ENCODE results near the gene CPPED1. TPM values are rescaled to one million over a fixed set of nuclear protein-coding genes. Genes with fewer than 3 reads are reported as not detected.
"Not testable (repeated sequence)": the region's sequence is repeated elsewhere in the genome, so short reads cannot be mapped to it uniquely, and the experiment has no call there.

Gene CPPED1
- total and polyA plus RNA-seq, 4 donors: 10.4 to 29.1 (median 23.0) TPM

GRCh38 chr16:12800817-12801216 is 2.9 kb downstream of the CPPED1 start:
- Histone ChIP-seq H3K27ac (ENCODE audit: low read depth in 1 of 2, low read length in 2 of 2) (peak overlapping the region in 1 of 2 donors; percentile 16), H3K9ac (ENCODE audit: low read depth in 1 of 2, low read length in 2 of 2) (no peak overlapping the region), H3K9me3 (ENCODE audit: control insufficient read depth in 4 of 4, low read length in 3 of 4) (no peaks in the 10 kb centered on the region), H3K4me1 (ENCODE audit: control insufficient read depth in 4 of 4, insufficient read depth in 4 of 4, low read length in 3 of 4) (peaks cover 2 to 38% (median 20%) of the 10 kb centered on the region in 4 donors), H3K36me3 (ENCODE audit: control insufficient read depth in 4 of 4, insufficient read depth in 3 of 4, low read depth in 1 of 4, low read length in 3 of 4) (peaks cover 0 to 3% (median 0%) of the 10 kb centered on the region in 4 donors), H3K27me3 (ENCODE audit: control insufficient read depth in 4 of 4, insufficient read depth in 4 of 4, low read length in 3 of 4) (no peaks in the 10 kb centered on the region), H3K4me3 (ENCODE audit: low read depth in 1 of 3, low read length in 3 of 3) (no peak overlapping the region)
- DNase-seq (ENCODE audit: low spot score): no peak
- WGBS: 86% methylated on average over 6 of the region's 6 CpGs
- TF ChIP-seq RAD21 (IDR thresholded peaks at IDR 0.05) (no peak), REST (IDR thresholded peaks at IDR 0.05) (no peak), FOXA1 (IDR thresholded peaks at IDR 0.05) (no peak)

- not testable (repeated sequence) for H3K27me3 ChIP-seq (ENCODE audit: control insufficient read depth in 4 of 4, insufficient read depth in 4 of 4, low read length in 3 of 4); H3K4me3 ChIP-seq (ENCODE audit: low read depth in 1 of 3, low read length in 3 of 3); DNase-seq (ENCODE audit: low spot score); H3K36me3 ChIP-seq (ENCODE audit: control insufficient read depth in 4 of 4, insufficient read depth in 3 of 4, low read depth in 1 of 4, low read length in 3 of 4); H3K27ac ChIP-seq (ENCODE audit: low read depth in 1 of 2, low read length in 2 of 2); H3K9ac ChIP-seq (ENCODE audit: low read depth in 1 of 2, low read length in 2 of 2); H3K9me3 ChIP-seq (ENCODE audit: control insufficient read depth in 4 of 4, low read length in 3 of 4)
- peaks cover 2 to 38% (median 21%) of the 10 kb centered on the region in 4 donors for H3K4me1 ChIP-seq (ENCODE audit: control insufficient read depth in 4 of 4, insufficient read depth in 4 of 4, low read length in 3 of 4)
- 84% methylated on average over 8 of the region's 8 CpGs for WGBS
These were observed 3.7 kb downstream of the CPPED1 start for GRCh38 chr16:12799996-12800395.

GRCh38 chr16:12798846-12799245 is 4.8 kb downstream of the CPPED1 start:
- peaks cover 5 to 39% (median 29%) of the 10 kb centered on the region in 4 donors for H3K4me1 ChIP-seq (ENCODE audit: control insufficient read depth in 4 of 4, insufficient read depth in 4 of 4, low read length in 3 of 4)
- no peak overlapping the region for H3K27ac ChIP-seq (ENCODE audit: low read depth in 1 of 2, low read length in 2 of 2)
- TF ChIP-seq SP1 (IDR thresholded peaks at IDR 0.05) (no peak), RAD21 (IDR thresholded peaks at IDR 0.05) (peak in 1 of 2 donors; percentile 3), HNF4G (IDR thresholded peaks at IDR 0.05) (no peak), FOXA2 (IDR thresholded peaks at IDR 0.05) (no peak), ATF3 (IDR thresholded peaks at IDR 0.05) (no peak), FOXA1 (IDR thresholded peaks at IDR 0.05) (no peak), HNF4A (conservative IDR thresholded peaks at IDR 0.05) (no peak)
- H3K9ac ChIP-seq (ENCODE audit: low read depth in 1 of 2, low read length in 2 of 2): no peak overlapping the region
- peaks cover 0 to 3% (median 0%) of the 10 kb centered on the region in 4 donors for H3K36me3 ChIP-seq (ENCODE audit: control insufficient read depth in 4 of 4, insufficient read depth in 3 of 4, low read depth in 1 of 4, low read length in 3 of 4)
- WGBS: 76% methylated on average over 5 of the region's 5 CpGs
- no peak overlapping the region for H3K4me3 ChIP-seq (ENCODE audit: low read depth in 1 of 3, low read length in 3 of 3)
- no peaks in the 10 kb centered on the region for H3K9me3 ChIP-seq (ENCODE audit: control insufficient read depth in 4 of 4, low read length in 3 of 4)
- H3K27me3 ChIP-seq (ENCODE audit: control insufficient read depth in 4 of 4, insufficient read depth in 4 of 4, low read length in 3 of 4): no peaks in the 10 kb centered on the region
- no peak for DNase-seq (ENCODE audit: low spot score)

- no peak for DNase-seq (ENCODE audit: low spot score)
- H3K27ac ChIP-seq (ENCODE audit: low read depth in 1 of 2, low read length in 2 of 2): no peak overlapping the region
- H3K9me3 ChIP-seq (ENCODE audit: control insufficient read depth in 4 of 4, low read length in 3 of 4): no peaks in the 10 kb centered on the region
- no peak overlapping the region for H3K4me3 ChIP-seq (ENCODE audit: low read depth in 1 of 3, low read length in 3 of 3)
- H3K4me1 ChIP-seq (ENCODE audit: control insufficient read depth in 4 of 4, insufficient read depth in 4 of 4, low read length in 3 of 4): peaks cover 5 to 39% (median 29%) of the 10 kb centered on the region in 4 donors
- no peak overlapping the region for H3K9ac ChIP-seq (ENCODE audit: low read depth in 1 of 2, low read length in 2 of 2)
- no peaks in the 10 kb centered on the region for H3K27me3 ChIP-seq (ENCODE audit: control insufficient read depth in 4 of 4, insufficient read depth in 4 of 4, low read length in 3 of 4)
- H3K36me3 ChIP-seq (ENCODE audit: control insufficient read depth in 4 of 4, insufficient read depth in 3 of 4, low read depth in 1 of 4, low read length in 3 of 4): peaks cover 0 to 3% (median 0%) of the 10 kb centered on the region in 4 donors
- TF ChIP-seq CTCF (IDR thresholded peaks at IDR 0.05; ENCODE audit: low read depth, low read length, missing input control) (no peak), NR2F2 (IDR thresholded peaks at IDR 0.05) (no peak), FOXA2 (IDR thresholded peaks at IDR 0.05) (no peak), GABPA (IDR thresholded peaks at IDR 0.05 in 1 of 2, conservative IDR thresholded peaks at IDR 0.05 in 1 of 2) (no peak), HNF4A (conservative IDR thresholded peaks at IDR 0.05) (no peak), RXRA (IDR thresholded peaks at IDR 0.05) (no peak), SP1 (IDR thresholded peaks at IDR 0.05) (no peak), TAF1 (conservative IDR thresholded peaks at IDR 0.05) (no peak), HNF4G (IDR thresholded peaks at IDR 0.05) (no peak), ZBTB33 (IDR thresholded peaks at IDR 0.05) (no peak), EGR1 (IDR thresholded peaks at IDR 0.05; ENCODE audit: low read depth in 2 of 2) (no peak)
These were observed 5.5 kb downstream of the CPPED1 start for GRCh38 chr16:12798171-12798570.
